Esophagus muscularis mucosa (tissue), 4 donors: ENCODE measurements around the gene RBM28. TPM values are rescaled to one million over a fixed set of nuclear protein-coding genes. Genes with fewer than 3 reads are reported as not detected.
A peak's percentile ranks its signal among the peaks of the same experiment; 100 is the strongest.

Experiments used
- DNase-seq: peaks from one replicate; pipeline ENCODE4 v3.0.0-alpha.2; 2017; ENCODE audit errors: extremely low spot score
- H3K27ac ChIP-seq, 4 donors: fragments of 200-600 bp; sonication (generic); replicated peaks in 1 of 4; 1 replicate in 3 of 4; 2 replicates in 1 of 4; pipeline ENCODE4 v1.5.1; 2016 to 2019; ENCODE audit warnings: mild to moderate bottlenecking in 1 of 4
- H3K27me3 ChIP-seq, 4 donors: fragments of 200-600 bp; sonication (generic); one replicate each; pipeline versions ENCODE4 v1.5.1 to v1.6.0; 2016 to 2019
- H3K36me3 ChIP-seq, 4 donors: fragments of 200-600 bp; sonication (generic); one replicate each; pipeline ENCODE4 v1.5.1; 2016 to 2019
- H3K4me1 ChIP-seq, 4 donors: fragments of 200-600 bp; sonication (generic); one replicate each; pipeline ENCODE4 v1.5.1; 2016 to 2019
- H3K4me3 ChIP-seq, 4 donors: fragments of 200-600 bp; sonication (generic); 1 replicate in 2 of 4; 2 replicates in 2 of 4; pipeline ENCODE4 v1.5.1; 2016 to 2019; ENCODE audit warnings: mild to moderate bottlenecking in 4 of 4, moderate library complexity in 1 of 4
- H3K9me3 ChIP-seq, 4 donors: fragments of 200-600 bp; sonication (generic); 1 replicate in 3 of 4; 2 replicates in 1 of 4; pipeline ENCODE4 v1.5.1; 2016 to 2019
- EP300 ChIP-seq: sonication (generic); formaldehyde crosslinking; IDR thresholded peaks from one replicate; pipeline ENCODE4 v1.6.1; 2017; ENCODE audit warnings: antibody characterized with exemption
- POLR2A ChIP-seq: fragments of 450-650 bp; IDR thresholded peaks from one replicate; pipeline ENCODE4 v1.6.1; 2017; ENCODE audit warnings: antibody characterized with exemption, moderate library complexity, mild to moderate bottlenecking, low read depth
- POLR2AphosphoS5 ChIP-seq, 2 donors: sonication (generic); formaldehyde crosslinking; IDR thresholded peaks; one replicate each; pipeline ENCODE4 v1.6.1; 2017; ENCODE audit warnings: antibody characterized with exemption in 2 of 2
- WGBS: methylation state at CpG from one replicate; pipeline ENCODE4 v1.1.5; 2018; 5-methylcytosine and 5-hydroxymethylcytosine counted together
- intact Hi-C: fragments of 100-400 bp; cut with DNase I; formaldehyde crosslinking; loops from one replicate; pipeline ENCODE4 v1.15.1; 2023
- total RNA-seq, 4 donors: library from RNA; depleted of rRNA; stranded (reverse); fragments of >200 nt; gene quantifications; one replicate each; pipeline versions ENCODE4 v1.1.0 to v1.2.1, GENCODE V29; 2016
- TF ChIP-seq, protein P1 (sequence below), 3 experiments: fragments of 200-600 bp in 2 of 3; fragments of 450-650 bp in 1 of 3; sonication (generic) in 2 of 3; IDR thresholded peaks; one replicate each; pipeline ENCODE4 v1.5.1; 2017 to 2019; ENCODE audit warnings: antibody characterized with exemption in 3 of 3, mild to moderate bottlenecking in 2 of 3, moderate library complexity in 1 of 3

Gene RBM28
- total RNA-seq, 4 donors from 2014 or later: 13.3 to 16.6 (median 15.0) TPM

DNA sequence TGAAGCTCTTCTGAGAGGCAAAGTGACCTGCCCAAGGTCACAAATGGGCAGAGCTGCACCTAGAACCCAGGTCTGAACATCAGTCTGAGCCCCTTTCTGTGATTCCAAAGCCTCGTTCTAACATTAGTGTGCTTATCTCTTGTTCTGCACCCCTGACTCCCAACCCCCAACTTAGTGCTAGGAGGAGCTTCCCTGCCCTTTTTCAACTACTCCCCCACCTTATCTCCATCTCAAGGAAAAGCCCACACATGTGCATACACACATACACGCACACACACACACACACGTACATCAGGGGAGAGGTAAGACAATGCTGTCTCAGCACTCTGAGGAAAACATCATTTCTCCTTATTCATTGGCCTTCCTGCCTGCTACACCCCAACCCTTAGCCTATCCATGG lies 9.5 kb upstream of the RBM28 start:
- no peak overlapping the region for H3K27ac ChIP-seq
- peaks cover 3 to 17% (median 16%) of the 10 kb centered on the region in 4 donors for H3K4me1 ChIP-seq
- H3K4me3 ChIP-seq: no peak overlapping the region
- TF ChIP-seq POLR2AphosphoS5 (IDR thresholded peaks at IDR 0.05) (no peak), EP300 (no peak), POLR2A (no peak)
- TF ChIP-seq, protein P1, sequence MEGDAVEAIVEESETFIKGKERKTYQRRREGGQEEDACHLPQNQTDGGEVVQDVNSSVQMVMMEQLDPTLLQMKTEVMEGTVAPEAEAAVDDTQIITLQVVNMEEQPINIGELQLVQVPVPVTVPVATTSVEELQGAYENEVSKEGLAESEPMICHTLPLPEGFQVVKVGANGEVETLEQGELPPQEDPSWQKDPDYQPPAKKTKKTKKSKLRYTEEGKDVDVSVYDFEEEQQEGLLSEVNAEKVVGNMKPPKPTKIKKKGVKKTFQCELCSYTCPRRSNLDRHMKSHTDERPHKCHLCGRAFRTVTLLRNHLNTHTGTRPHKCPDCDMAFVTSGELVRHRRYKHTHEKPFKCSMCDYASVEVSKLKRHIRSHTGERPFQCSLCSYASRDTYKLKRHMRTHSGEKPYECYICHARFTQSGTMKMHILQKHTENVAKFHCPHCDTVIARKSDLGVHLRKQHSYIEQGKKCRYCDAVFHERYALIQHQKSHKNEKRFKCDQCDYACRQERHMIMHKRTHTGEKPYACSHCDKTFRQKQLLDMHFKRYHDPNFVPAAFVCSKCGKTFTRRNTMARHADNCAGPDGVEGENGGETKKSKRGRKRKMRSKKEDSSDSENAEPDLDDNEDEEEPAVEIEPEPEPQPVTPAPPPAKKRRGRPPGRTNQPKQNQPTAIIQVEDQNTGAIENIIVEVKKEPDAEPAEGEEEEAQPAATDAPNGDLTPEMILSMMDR (IDR thresholded peaks at IDR 0.05): no peak
- peaks cover 0 to 68% (median 8%) of the 10 kb centered on the region in 4 donors for H3K27me3 ChIP-seq
- intact Hi-C loops: no loop called here
- 94% methylated on average over 3 of the region's 3 CpGs for WGBS
- H3K9me3 ChIP-seq: no peaks in the 10 kb centered on the region
- H3K36me3 ChIP-seq: no peaks in the 10 kb centered on the region
- DNase-seq: no peak

DNA sequence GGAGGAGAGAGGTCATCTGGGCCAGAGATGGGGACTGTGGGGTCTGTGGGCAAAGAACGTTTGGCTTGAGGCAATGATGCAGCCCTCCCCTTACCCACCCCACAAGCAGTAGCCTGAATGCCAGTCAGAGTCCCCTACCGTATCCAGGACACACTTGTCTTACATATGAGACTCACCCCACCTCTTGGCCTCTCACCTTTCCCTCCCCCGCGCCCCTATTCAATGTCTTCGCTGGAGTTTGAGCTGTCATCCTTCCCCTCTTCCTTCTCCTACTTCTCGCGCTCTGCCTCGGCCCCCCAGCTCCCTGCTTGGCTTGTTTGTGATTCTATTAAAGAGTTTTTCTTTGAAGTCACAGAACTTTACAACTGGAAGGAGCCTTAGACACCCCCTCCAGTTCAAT lies 8.9 kb upstream of the RBM28 start:
- intact Hi-C loops: no loop called here
- Histone ChIP-seq H3K9me3 (no peaks in the 10 kb centered on the region), H3K4me1 (peaks cover 3 to 17% (median 16%) of the 10 kb centered on the region in 4 donors), H3K4me3 (peak overlapping the region in 1 of 4 donors; percentile 40), H3K36me3 (no peaks in the 10 kb centered on the region), H3K27ac (no peak overlapping the region), H3K27me3 (peaks cover 0 to 68% (median 8%) of the 10 kb centered on the region in 4 donors)
- WGBS: 77% methylated on average over 8 of the region's 8 CpGs
- no peak for DNase-seq
- no peak for TF ChIP-seq POLR2AphosphoS5 (IDR thresholded peaks at IDR 0.05)
- TF ChIP-seq POLR2A: no peak
- no peak for TF ChIP-seq EP300
- TF ChIP-seq, protein P1 (IDR thresholded peaks at IDR 0.05): no peak

DNA sequence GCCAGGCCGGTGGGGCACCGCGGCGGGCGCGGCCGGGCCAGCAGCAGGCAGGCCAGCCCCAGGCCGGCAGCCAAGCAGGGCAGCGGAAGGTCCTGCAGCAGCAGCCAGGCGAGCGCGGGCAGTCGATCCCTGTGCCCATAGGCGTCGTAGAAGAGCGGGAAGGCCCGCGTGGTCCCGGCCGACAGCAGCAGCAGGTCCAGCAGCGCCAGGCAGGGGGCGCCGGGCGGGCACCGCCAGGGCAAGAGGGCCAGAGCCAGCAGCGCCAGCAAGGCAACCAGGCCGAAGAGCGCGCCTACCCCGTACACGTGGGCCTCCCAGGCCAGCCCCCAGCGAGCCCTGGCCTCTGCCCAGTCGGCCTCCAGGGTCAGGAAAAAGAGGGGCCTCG lies 8.4 kb upstream of the RBM28 start:
- 40% methylated on average over 1 of the region's 34 CpGs for WGBS
- Histone ChIP-seq H3K9me3 (no peaks in the 10 kb centered on the region), H3K27me3 (peaks cover 0 to 64% (median 8%) of the 10 kb centered on the region in 4 donors), H3K27ac (no peak overlapping the region), H3K36me3 (no peaks in the 10 kb centered on the region), H3K4me1 (peaks cover 3 to 17% (median 16%) of the 10 kb centered on the region in 4 donors), H3K4me3 (peak overlapping the region; percentile 40 to 54 (median 46))
- TF ChIP-seq EP300: no peak
- TF ChIP-seq, protein P1 (IDR thresholded peaks at IDR 0.05): peak; percentile 47 to 72 (median 50)
- intact Hi-C loops: no loop called here
- DNase-seq: no peak

DNA sequence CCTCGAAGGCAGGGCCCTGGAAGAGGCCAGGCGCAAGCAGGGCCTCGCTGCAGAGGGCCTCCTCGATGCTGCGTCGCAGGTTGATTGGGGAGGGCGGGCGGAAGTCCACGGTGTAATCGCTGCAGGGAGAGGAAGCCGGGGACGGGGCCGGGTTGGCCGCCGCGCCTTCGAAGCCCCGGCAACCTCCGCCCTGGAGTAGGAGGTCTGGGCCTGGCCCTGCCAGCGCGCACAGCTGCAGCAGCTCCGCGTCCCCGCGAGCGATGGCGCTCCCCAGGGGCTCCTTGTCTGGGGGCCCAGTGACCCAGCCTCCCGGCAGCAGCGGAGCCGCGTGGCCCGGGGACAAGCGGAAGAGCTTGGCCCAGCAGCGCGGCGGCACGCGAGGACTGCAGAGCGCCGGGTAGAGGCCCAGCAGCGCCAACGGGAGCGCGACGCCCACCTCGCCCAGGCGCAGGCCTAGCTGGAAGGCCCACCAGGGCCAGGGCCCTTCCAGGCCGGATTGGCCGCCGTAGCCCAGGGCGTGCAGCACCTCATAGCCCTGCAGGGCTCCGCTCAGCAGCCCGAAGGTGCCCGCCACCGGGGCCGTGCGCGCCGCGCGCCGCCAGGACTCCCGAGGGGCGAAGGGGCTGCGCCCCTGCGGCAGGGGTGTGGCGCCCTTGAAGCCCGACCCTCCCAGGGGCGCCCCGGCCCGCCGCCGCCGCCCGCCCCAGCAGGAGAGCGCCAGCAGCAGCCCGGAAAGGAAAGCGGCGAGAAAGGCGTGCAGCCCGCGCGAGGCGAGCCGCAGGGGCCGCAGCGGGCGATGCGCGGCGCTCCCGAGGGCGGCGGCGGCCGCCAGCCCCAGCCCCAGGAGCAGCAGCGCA lies 7.8 kb upstream of the RBM28 start:
- no peak overlapping the region for H3K27ac ChIP-seq
- peaks cover 3 to 17% (median 16%) of the 10 kb centered on the region in 4 donors for H3K4me1 ChIP-seq
- peak overlapping the region; percentile 40 to 54 (median 46) for H3K4me3 ChIP-seq
- TF ChIP-seq, protein P1 (IDR thresholded peaks at IDR 0.05): no peak
- TF ChIP-seq EP300 (no peak), POLR2AphosphoS5 (IDR thresholded peaks at IDR 0.05) (no peak), POLR2A (no peak)
- no peaks in the 10 kb centered on the region for H3K36me3 ChIP-seq
- DNase-seq: no peak
- H3K9me3 ChIP-seq: no peaks in the 10 kb centered on the region
- intact Hi-C loops: no loop called here
- 51% methylated on average over 23 of the region's 97 CpGs for WGBS
- peaks cover 0 to 62% (median 8%) of the 10 kb centered on the region in 4 donors for H3K27me3 ChIP-seq
